IMR-90 (cell line): ENCODE data around the gene CACNA2D3. TPM values are rescaled to one million over a fixed set of nuclear protein-coding genes. Genes with fewer than 3 reads are reported as not detected.

Experiments
- ATAC-seq: fragments of 200-7000 bp; cut with Tn5 transposase; 2 replicates; pipeline ENCODE4 v1.9.1; 2020; ENCODE audit warnings: low read depth, mild to moderate bottlenecking, moderate library complexity
- BruUV-seq: library from RNA; stranded (reverse); fragments of 400-500 nt; replicated peaks from 2 replicates; lab custom pipeline; 2021; lab: Mats Ljungman, UMichigan
- CTCF ChIA-PET: fragments of 300-600 bp; formaldehyde crosslinking; extraction: SDS; loops from one replicate; lab custom pipeline; 2021; ENCODE audit warnings: antibody characterized with exemption; lab: Yijun Ruan, JAX
- POLR2A ChIA-PET: fragments of 300-600 bp; sonication (Branson Sonifier 250); formaldehyde crosslinking; loops from one replicate; lab custom pipeline; 2022; ENCODE audit warnings: antibody characterized with exemption; ENCODE audit not compliant: unreplicated experiment; lab: Charles Lee
- DNase-seq: peaks from one replicate; pipeline ENCODE4 v3.0.0; 2013
- H2AFZ ChIP-seq: replicated peaks from 2 replicates; pipeline ENCODE3; 2013; ENCODE audit warnings: low read length, mild to moderate bottlenecking; ENCODE audit not compliant: poor library complexity
- H2AK5ac ChIP-seq: 2 replicates; pipeline ENCODE4 v1.6.1; 2013; ENCODE audit warnings: low read depth, low read length, inconsistent platforms
- H2AK9ac ChIP-seq: replicated peaks from 2 replicates; pipeline ENCODE3; 2013; ENCODE audit warnings: mild to moderate bottlenecking, low read depth, low read length, moderate library complexity; ENCODE audit not compliant: poor library complexity
- H2BK120ac ChIP-seq: 2 replicates; pipeline ENCODE4 v1.6.1; 2013; ENCODE audit warnings: low read depth, low read length, inconsistent platforms
- H2BK15ac ChIP-seq: 3 replicates; pipeline ENCODE4 v1.6.1; 2013; ENCODE audit warnings: low read depth, low read length, inconsistent platforms
- H2BK20ac ChIP-seq: 2 replicates; pipeline ENCODE4 v1.6.1; 2013; ENCODE audit warnings: low read depth, mild to moderate bottlenecking, inconsistent platforms, low read length, moderate library complexity
- H2BK5ac ChIP-seq: 2 replicates; pipeline ENCODE4 v1.6.1; 2013; ENCODE audit warnings: mild to moderate bottlenecking, low read depth, low read length, inconsistent platforms; ENCODE audit not compliant: poor library complexity, severe bottlenecking
- H3K14ac ChIP-seq: replicated peaks from 2 replicates; pipeline ENCODE4 v1.6.1; 2013; ENCODE audit warnings: low read depth, low read length, inconsistent platforms
- H3K18ac ChIP-seq: 2 replicates; pipeline ENCODE4 v1.6.1; 2013; ENCODE audit warnings: low read depth, low read length, control low read depth
- H3K23ac ChIP-seq: 2 replicates; pipeline ENCODE4 v1.6.1; 2013; ENCODE audit warnings: low read depth, low read length, inconsistent platforms
- H3K27ac ChIP-seq: 2 replicates; pipeline ENCODE4 v1.5.1; 2013; ENCODE audit warnings: mild to moderate bottlenecking, control low read depth, low read length; ENCODE audit not compliant: insufficient read depth
- H3K27me3 ChIP-seq: 2 replicates; pipeline ENCODE4 v1.6.1; 2013; ENCODE audit warnings: low read length; ENCODE audit not compliant: control insufficient read depth, insufficient read depth
- H3K36me3 ChIP-seq: 2 replicates; pipeline ENCODE4 v1.6.1; 2013; ENCODE audit warnings: low read length, mixed read lengths; ENCODE audit not compliant: control insufficient read depth, insufficient read depth
- H3K4ac ChIP-seq: 2 replicates; pipeline ENCODE4 v1.6.1; 2013; ENCODE audit warnings: low read depth, low read length, inconsistent platforms
- H3K4me1 ChIP-seq: 2 replicates; pipeline ENCODE4 v1.6.1; 2013; ENCODE audit warnings: low read length, mixed read lengths; ENCODE audit not compliant: control insufficient read depth, insufficient read depth
- H3K4me2 ChIP-seq: 2 replicates; pipeline ENCODE4 v1.6.1; 2013; ENCODE audit warnings: low read depth, mild to moderate bottlenecking, control low read depth, low read length, moderate library complexity
- H3K4me3 ChIP-seq: 2 replicates; pipeline ENCODE4 v1.5.1; 2013; ENCODE audit warnings: low read depth, mild to moderate bottlenecking, control low read depth, low read length, moderate library complexity; ENCODE audit not compliant: insufficient read depth
- H3K56ac ChIP-seq: 2 replicates; pipeline ENCODE4 v1.6.1; 2013; ENCODE audit warnings: low read length, inconsistent platforms; ENCODE audit not compliant: insufficient read depth; ENCODE audit errors: extremely low read depth
- H3K79me1 ChIP-seq, 2 experiments: 2 replicates each; pipeline ENCODE4 v1.6.1; 2013; ENCODE audit warnings: low read length in 2 of 2, inconsistent platforms in 1 of 2, low read depth in 1 of 2
- H3K9ac ChIP-seq: 2 replicates; pipeline ENCODE4 v1.6.1; 2013; ENCODE audit warnings: low read depth, low read length, control low read depth
- H3K9me1 ChIP-seq: 2 replicates; pipeline ENCODE4 v1.6.1; 2013; ENCODE audit warnings: low read length, inconsistent platforms; ENCODE audit not compliant: insufficient read depth
- H3K9me3 ChIP-seq: 2 replicates; pipeline ENCODE4 v1.6.1; 2013; ENCODE audit warnings: low read length; ENCODE audit not compliant: control insufficient read depth, insufficient read depth
- H4K20me1 ChIP-seq: 2 replicates; pipeline ENCODE4 v1.6.1; 2013; ENCODE audit warnings: low read length, inconsistent platforms; ENCODE audit not compliant: insufficient read depth
- H4K5ac ChIP-seq: 2 replicates; pipeline ENCODE4 v1.6.1; 2013; ENCODE audit warnings: mild to moderate bottlenecking, low read depth, low read length, control low read depth
- H4K8ac ChIP-seq, 2 experiments: 2 replicates each; pipeline ENCODE4 v1.6.1; 2013; ENCODE audit warnings: low read depth in 2 of 2, low read length in 2 of 2, control low read depth in 1 of 2, inconsistent platforms in 1 of 2
- H4K91ac ChIP-seq: 2 replicates; pipeline ENCODE4 v1.6.1; 2013; ENCODE audit warnings: low read depth, low read length, inconsistent platforms; ENCODE audit not compliant: insufficient read depth
- FOS ChIP-seq: fragments of 150-350 bp; IDR thresholded peaks from 2 replicates; pipeline ENCODE4 v1.6.1; 2016; ENCODE audit warnings: low read depth, low read length
- MAFK ChIP-seq: IDR thresholded peaks from 2 replicates; pipeline ENCODE4 v1.6.1; 2012; ENCODE audit warnings: low read depth, low read length, improper control_type of control experiment
- RAD21 ChIP-seq: IDR thresholded peaks from 2 replicates; pipeline ENCODE4 v1.6.1; 2012; ENCODE audit warnings: low read length, improper control_type of control experiment
- WGBS, 2 experiments: methylation state at CpG; one replicate each; pipeline versions ENCODE4 v1.1.5 to v1.1.7; 2013; ENCODE audit warnings: missing lambda C conversion rate in 2 of 2; ENCODE audit not compliant: insufficient read length in 1 of 2; ENCODE audit errors: extremely low coverage in 2 of 2; 5-methylcytosine and 5-hydroxymethylcytosine counted together
- dilution Hi-C: fragments of 300-500 bp; cut with HindIII; formaldehyde crosslinking; loops from one replicate; pipeline ENCODE4 v1.14.3; 2018; ENCODE audit warnings: low sequenced_read_pairs; ENCODE audit not compliant: unreplicated experiment
- in situ Hi-C: fragments of 300-500 bp; cut with MboI; formaldehyde crosslinking; loops from 3 replicates; pipeline ENCODE4 v1.14.3; 2019; ENCODE audit warnings: low sequenced_read_pairs, inconsistent platforms, mixed read lengths
- intact Hi-C: fragments of 100-400 bp; cut with micrococcal nuclease; formaldehyde crosslinking; loops from 2 replicates; pipeline ENCODE4 v1.10.0; 2022
- polyA plus RNA-seq, 3 experiments: library from polyadenylated mRNA; depleted of rRNA; stranded (reverse); fragments of >200 nt; gene quantifications; 2 replicates each; pipeline ENCODE4 v1.2.3, GENCODE V29; 2012; ENCODE audit warnings: low replicate concordance in 1 of 3
- total RNA-seq: library from RNA; depleted of rRNA; stranded (reverse); fragments of >200 nt; gene quantifications from 2 replicates; pipeline ENCODE4 v1.2.3, GENCODE V29; 2012
- TF ChIP-seq, protein P1 (sequence below): fragments of 150-350 bp; IDR thresholded peaks from 2 replicates; pipeline ENCODE4 v1.6.1; 2017; ENCODE audit warnings: mild to moderate bottlenecking, antibody characterized with exemption, low read length, low read depth

Gene CACNA2D3
- total and polyA plus RNA-seq, 2 of the 4 experiments (the other 2 are of a cell fraction): 0.36 to 0.41 TPM

DNA sequence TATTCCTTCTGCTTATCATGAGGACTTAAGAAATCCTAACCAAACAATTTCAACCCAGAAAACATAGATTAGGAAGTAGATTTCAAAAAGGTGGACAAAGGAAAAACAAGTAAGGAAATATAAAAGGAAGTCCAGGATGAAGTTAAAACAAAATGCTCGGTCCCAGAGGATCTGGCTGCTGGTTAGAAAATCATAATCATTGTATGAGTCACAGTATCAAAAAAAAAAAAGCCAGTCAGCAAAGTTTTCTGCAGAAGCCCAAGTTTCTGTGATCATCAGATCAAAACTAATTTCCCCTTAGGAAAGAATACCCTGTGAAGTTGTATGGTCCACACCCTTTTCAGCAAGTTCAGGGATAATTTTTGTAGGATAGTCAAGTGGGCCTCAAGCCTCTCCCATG is 848.5 kb downstream of the CACNA2D3 start:
- Histone ChIP-seq H3K79me1 (no peaks in the 10 kb centered on the region; a peak in 1 of 4 replicates), H3K27me3 (no peaks in the 10 kb centered on the region), H3K4ac (peak overlapping the region; percentile 92; the same call in 1 of the 2 replicates), H4K91ac (no peak overlapping the region; the same call in 1 of the 2 replicates), H3K56ac (no peak overlapping the region), H2BK15ac (peak overlapping the region; percentile 60), H2BK5ac (peak overlapping the region; percentile 45), H3K9me1 (peaks cover 20% of the 10 kb centered on the region), H3K18ac (peak overlapping the region; percentile 92), H3K14ac (peak overlapping the region; percentile 72; the same call in 1 of the 2 replicates), H2AK5ac (0 out of 2 replicates have a peak overlapping the region, but pooled peaks have one; percentile 54), H2AK9ac (no peak overlapping the region), H3K4me3 (no peak overlapping the region), H3K9ac (no peak overlapping the region), H3K4me1 (peaks cover 26% of the 10 kb centered on the region), H2BK120ac (peak overlapping the region; percentile 91; the same call in 1 of the 2 replicates), H3K4me2 (no peak overlapping the region), H2BK20ac (peak overlapping the region; percentile 56; the same call in 1 of the 2 replicates), H3K9me3 (no peaks in the 10 kb centered on the region), H3K36me3 (no peaks in the 10 kb centered on the region), H4K20me1 (no peaks in the 10 kb centered on the region), H4K5ac (peak overlapping the region; percentile 46; the same call in 1 of the 2 replicates), H3K27ac (no peak overlapping the region), H4K8ac (peak overlapping the region; percentile 33 to 82; a peak in 3 of 4 replicates), H2AFZ (no peak overlapping the region), H3K23ac (no peak overlapping the region)
- ChIA-PET POLR2A (no interaction called here), CTCF (interaction anchor here (0.9 kb wide), 1 partner anchor 33 kb away, joined by 3 read pairs; no protein-coding TSS in a partner anchor)
- TF ChIP-seq MAFK (peak; percentile 97), FOS (peak; percentile 62), RAD21 (no peak)
- TF ChIP-seq, protein P1, sequence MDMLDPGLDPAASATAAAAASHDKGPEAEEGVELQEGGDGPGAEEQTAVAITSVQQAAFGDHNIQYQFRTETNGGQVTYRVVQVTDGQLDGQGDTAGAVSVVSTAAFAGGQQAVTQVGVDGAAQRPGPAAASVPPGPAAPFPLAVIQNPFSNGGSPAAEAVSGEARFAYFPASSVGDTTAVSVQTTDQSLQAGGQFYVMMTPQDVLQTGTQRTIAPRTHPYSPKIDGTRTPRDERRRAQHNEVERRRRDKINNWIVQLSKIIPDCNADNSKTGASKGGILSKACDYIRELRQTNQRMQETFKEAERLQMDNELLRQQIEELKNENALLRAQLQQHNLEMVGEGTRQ: no peak
- intact Hi-C loops: no loop called here
- DNase-seq: peak; percentile 59
- ATAC-seq: no peak; the same call in 1 of the 2 replicates
- dilution Hi-C loops: no loop called here
- no CpG with 5 or more reads among the region's 1 CpG for WGBS, 2 experiments
- BruUV-seq: no TSS peak
- in situ Hi-C loops: no loop called here
